Esophagus squamous epithelium (tissue), 4 donors: ENCODE results near the gene COMMD1.

ENCODE experiments used
- CTCF ChIP-seq, 6 experiments: fragments of 450-650 bp in 4 of 6; fragments of 200-600 bp in 2 of 6; sonication (generic) in 2 of 6; IDR thresholded peaks; one replicate each; pipeline ENCODE4 v1.5.1; 2016 to 2019; ENCODE audit warnings: antibody characterized with exemption in 6 of 6, mild to moderate bottlenecking in 4 of 6, moderate library complexity in 4 of 6
- POLR2A ChIP-seq, 4 donors: fragments of 450-650 bp; IDR thresholded peaks; one replicate each; pipeline ENCODE4 v1.6.1; 2017; ENCODE audit warnings: antibody characterized with exemption in 4 of 4, mild to moderate bottlenecking in 4 of 4, moderate library complexity in 3 of 4

- TF ChIP-seq CTCF (IDR thresholded peaks at IDR 0.05): no peak
- no peak for TF ChIP-seq POLR2A (IDR thresholded peaks at IDR 0.05)
Observed at GRCh38 chr2:62143696-62144095, 238.2 kb downstream of the COMMD1 start.
